GM12801 (cell line): Measurements from ENCODE around the gene RNASE1.

ENCODE experiments used
- TF ChIP-seq, protein P1 (sequence below): IDR thresholded peaks from one replicate; pipeline ENCODE4 v1.5.1; 2011; ENCODE audit warnings: control low read depth; ENCODE audit not compliant: insufficient read length; ENCODE audit errors: extremely low read depth

The RNASE1 gene

DNA sequence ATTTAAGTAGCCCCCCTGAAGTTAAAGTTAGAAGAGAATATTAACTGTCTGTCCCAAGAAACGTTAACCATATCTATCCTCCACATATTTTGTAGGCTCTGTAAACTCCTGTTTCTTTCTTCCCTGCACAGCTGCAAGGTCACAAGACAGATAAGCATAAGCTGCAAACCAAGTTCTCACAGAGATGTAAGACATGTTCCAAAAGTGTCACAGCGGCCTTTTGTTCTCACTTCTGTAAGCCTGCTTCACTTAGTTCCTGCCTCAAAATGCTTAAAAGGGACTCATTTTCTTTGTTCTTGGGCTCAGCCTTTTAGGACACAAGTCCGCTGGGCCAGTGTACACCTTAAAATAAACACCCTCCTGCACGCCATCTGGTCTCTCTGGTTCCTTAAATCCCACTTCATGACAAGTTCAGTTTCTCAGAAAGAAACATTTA lies 3.2 kb downstream of the RNASE1 start:
- TF ChIP-seq, protein P1, sequence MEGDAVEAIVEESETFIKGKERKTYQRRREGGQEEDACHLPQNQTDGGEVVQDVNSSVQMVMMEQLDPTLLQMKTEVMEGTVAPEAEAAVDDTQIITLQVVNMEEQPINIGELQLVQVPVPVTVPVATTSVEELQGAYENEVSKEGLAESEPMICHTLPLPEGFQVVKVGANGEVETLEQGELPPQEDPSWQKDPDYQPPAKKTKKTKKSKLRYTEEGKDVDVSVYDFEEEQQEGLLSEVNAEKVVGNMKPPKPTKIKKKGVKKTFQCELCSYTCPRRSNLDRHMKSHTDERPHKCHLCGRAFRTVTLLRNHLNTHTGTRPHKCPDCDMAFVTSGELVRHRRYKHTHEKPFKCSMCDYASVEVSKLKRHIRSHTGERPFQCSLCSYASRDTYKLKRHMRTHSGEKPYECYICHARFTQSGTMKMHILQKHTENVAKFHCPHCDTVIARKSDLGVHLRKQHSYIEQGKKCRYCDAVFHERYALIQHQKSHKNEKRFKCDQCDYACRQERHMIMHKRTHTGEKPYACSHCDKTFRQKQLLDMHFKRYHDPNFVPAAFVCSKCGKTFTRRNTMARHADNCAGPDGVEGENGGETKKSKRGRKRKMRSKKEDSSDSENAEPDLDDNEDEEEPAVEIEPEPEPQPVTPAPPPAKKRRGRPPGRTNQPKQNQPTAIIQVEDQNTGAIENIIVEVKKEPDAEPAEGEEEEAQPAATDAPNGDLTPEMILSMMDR: no peak

DNA sequence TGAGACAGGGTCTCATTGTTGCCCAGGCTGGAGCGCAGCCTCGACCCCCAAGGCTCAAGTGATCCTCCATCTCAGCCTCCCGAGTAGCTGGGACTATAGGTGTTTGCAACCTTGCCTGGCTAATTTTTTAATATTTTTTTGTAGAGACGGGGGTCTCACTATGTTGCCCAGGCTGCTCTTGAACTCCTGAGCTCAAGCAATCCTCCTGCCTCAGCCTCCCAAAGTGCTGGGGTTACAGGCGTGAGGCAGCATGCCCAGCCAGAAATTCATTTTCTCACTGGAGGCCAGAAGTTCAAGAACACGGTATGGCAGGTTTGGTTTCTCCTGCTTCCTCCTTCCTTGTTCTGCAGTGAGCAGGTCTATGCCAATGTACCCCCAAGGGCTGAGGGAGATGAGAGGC lies 3.7 kb downstream of the RNASE1 start:
- TF ChIP-seq, protein P1: no peak

- TF ChIP-seq, protein P1: no peak
These were observed 4.3 kb downstream of the RNASE1 start for GRCh38 chr14:20798318-20798717.

- TF ChIP-seq, protein P1: no peak
These were observed 5.5 kb downstream of the RNASE1 start for GRCh38 chr14:20797164-20797563.

DNA sequence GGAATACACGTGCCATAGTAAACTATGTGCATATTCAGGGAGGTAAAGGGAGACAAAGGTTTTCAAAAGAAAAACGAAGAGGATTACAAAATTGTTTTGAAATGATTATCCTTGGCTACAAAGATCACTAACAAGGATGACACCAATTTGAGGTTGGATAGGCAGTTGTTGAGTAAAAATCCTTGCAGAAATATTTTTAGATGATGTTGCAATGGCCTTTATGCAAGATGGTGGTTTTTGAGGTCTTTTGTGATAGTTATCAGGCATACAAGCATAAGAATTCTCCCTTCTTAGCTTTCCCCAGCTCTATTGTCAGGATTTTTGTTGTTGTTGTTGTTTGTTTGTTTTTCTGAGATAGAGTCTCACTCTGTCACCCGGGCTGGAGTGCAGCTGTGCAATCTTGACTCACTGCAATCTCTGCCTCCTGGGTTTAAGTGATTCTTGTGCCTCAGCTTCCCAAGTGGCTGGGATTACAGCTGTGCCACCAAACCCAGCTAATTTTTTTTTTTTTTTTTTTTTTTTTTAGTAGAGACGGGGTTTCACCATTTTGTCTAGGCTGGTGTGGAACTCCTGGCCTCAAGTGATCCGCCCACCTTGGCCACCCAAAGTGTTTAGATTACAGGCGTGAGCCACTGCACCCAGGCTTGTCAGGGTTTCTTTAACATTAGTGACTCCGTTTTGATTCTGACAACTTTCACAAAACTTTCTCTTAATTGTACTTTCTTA lies 7.8 kb downstream of the RNASE1 start:
- TF ChIP-seq, protein P1: no peak

DNA sequence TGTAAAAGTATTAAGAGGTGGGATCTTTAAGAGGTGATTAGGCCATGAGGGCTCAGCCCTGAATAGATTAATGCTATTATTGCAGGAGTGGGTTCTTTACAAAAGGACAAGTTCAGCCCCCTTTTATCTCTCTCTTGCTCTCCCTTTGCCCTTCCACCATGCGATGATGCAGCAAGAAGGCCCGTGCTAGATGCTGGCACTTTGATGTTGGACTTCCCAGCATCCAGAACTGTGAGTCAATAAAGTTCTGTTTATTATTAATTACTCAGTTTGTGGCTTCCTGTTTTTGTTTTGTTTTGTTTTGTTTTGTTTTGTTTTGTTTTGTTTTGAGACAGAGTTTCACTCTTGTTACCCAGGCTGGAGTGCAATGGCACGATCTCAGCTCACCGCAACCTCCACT lies 10.1 kb downstream of the RNASE1 start:
- TF ChIP-seq, protein P1: no peak

GRCh38 chr14:20791597-20791996 lies 11.0 kb downstream of the RNASE1 start:
- TF ChIP-seq, protein P1: no peak
